Upper lobe of left lung (tissue), 4 donors: ENCODE results near the gene BNC2.

Source experiments
- CTCF ChIP-seq, 6 experiments: fragments of 450-650 bp in 4 of 6; fragments of 200-600 bp in 2 of 6; sonication (generic) in 2 of 6; IDR thresholded peaks; one replicate each; pipeline ENCODE4 v1.5.1; 2016 to 2019; ENCODE audit warnings: antibody characterized with exemption in 6 of 6
- POLR2A ChIP-seq, 4 donors: fragments of 450-650 bp; IDR thresholded peaks; one replicate each; pipeline ENCODE4 v1.5.1; 2016 to 2017; ENCODE audit warnings: antibody characterized with exemption in 4 of 4, mild to moderate bottlenecking in 2 of 4

DNA sequence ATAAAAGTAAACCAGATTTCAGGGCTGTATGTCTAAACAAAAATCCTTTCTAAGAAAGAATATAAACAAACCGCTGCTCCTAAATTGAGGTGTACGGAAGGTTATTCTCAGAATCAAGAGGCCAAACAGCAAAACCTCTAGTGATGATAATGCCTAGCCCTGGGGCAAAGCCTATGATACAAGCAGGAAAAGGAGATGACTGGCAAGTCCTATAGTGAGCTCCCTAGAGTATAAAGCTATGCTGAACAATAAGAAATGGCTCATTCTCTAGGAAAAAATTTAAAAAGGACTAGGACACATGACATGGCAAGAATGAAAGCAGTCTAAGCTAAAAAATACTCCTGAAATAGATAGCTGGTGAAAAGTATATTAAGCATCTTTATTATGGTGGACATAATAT, 187.1 kb downstream of the BNC2 start:
- TF ChIP-seq CTCF (IDR thresholded peaks at IDR 0.05): no peak
- no peak for TF ChIP-seq POLR2A (IDR thresholded peaks at IDR 0.05)
